Suprapubic skin (tissue), 4 donors: ENCODE results near the gene RAB40C.

Source experiments
- EP300 ChIP-seq: sonication (generic); formaldehyde crosslinking; IDR thresholded peaks from one replicate; pipeline ENCODE4 v1.6.1; 2017; ENCODE audit warnings: antibody characterized with exemption
- POLR2A ChIP-seq, 2 donors: fragments of 450-650 bp; IDR thresholded peaks; one replicate each; pipeline ENCODE4 v1.6.1; 2017; ENCODE audit warnings: antibody characterized with exemption in 2 of 2, mild to moderate bottlenecking in 2 of 2, moderate library complexity in 2 of 2
- POLR2AphosphoS5 ChIP-seq, 3 donors: sonication (generic); formaldehyde crosslinking; IDR thresholded peaks; one replicate each; pipeline ENCODE4 v1.6.1; 2017; ENCODE audit warnings: antibody characterized with exemption in 3 of 3
- TF ChIP-seq, protein P1 (sequence below), 2 donors: fragments of 200-600 bp in 1 of 2; fragments of 450-650 bp in 1 of 2; sonication (generic) in 1 of 2; IDR thresholded peaks; one replicate each; pipeline ENCODE4 v1.5.1; 2016 to 2019; ENCODE audit warnings: antibody characterized with exemption in 2 of 2, mild to moderate bottlenecking in 1 of 2, moderate library complexity in 1 of 2

DNA sequence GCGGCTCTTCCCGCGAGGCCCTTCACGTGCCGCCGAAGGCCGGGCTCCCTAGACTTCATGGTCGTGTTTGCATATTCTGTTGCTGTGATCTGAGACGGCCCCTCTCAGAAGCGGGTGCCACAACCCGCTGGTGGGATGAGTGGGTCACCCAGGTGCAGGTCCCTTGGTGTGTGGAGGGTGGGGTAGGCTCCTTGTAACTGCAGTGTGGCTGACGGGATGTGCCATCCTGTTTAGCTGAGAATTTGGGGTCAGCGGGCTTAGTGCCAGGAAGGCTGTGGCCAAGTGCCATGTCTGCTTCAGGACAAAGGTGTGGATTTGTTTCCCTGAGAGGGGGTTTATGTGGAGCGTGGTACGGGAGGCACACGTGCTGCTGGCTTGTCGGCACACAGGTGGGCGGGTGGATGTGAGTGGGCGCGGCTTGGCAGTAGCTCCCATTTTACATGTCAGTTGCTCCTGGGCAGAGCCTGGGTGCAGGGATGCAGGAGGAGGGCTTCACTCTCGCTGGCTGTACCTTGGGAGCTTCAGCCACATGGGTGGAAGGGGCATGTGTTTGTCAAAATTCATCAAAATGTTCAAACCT lies 31.8 kb downstream of the RAB40C start:
- TF ChIP-seq, protein P1, sequence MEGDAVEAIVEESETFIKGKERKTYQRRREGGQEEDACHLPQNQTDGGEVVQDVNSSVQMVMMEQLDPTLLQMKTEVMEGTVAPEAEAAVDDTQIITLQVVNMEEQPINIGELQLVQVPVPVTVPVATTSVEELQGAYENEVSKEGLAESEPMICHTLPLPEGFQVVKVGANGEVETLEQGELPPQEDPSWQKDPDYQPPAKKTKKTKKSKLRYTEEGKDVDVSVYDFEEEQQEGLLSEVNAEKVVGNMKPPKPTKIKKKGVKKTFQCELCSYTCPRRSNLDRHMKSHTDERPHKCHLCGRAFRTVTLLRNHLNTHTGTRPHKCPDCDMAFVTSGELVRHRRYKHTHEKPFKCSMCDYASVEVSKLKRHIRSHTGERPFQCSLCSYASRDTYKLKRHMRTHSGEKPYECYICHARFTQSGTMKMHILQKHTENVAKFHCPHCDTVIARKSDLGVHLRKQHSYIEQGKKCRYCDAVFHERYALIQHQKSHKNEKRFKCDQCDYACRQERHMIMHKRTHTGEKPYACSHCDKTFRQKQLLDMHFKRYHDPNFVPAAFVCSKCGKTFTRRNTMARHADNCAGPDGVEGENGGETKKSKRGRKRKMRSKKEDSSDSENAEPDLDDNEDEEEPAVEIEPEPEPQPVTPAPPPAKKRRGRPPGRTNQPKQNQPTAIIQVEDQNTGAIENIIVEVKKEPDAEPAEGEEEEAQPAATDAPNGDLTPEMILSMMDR (IDR thresholded peaks at IDR 0.05): no peak
- TF ChIP-seq POLR2A (IDR thresholded peaks at IDR 0.05) (no peak), EP300 (no peak), POLR2AphosphoS5 (IDR thresholded peaks at IDR 0.05) (no peak)
